GM12891 (cell line): Measurements from ENCODE around the gene CERK.

Source experiments
- PAX5 ChIP-seq: IDR thresholded peaks from 2 replicates; pipeline ENCODE4 v1.6.1; 2011; ENCODE audit warnings: low read length, moderate library complexity, mild to moderate bottlenecking; ENCODE audit not compliant: insufficient read depth, severe bottlenecking
- POLR2A ChIP-seq: IDR thresholded peaks from 2 replicates; pipeline ENCODE4 v1.6.1; 2011; ENCODE audit warnings: low read depth, low read length, control low read depth
- POLR2AphosphoS5 ChIP-seq: IDR thresholded peaks from 2 replicates; pipeline ENCODE4 v1.6.1; 2011; ENCODE audit warnings: low read depth, low read length, control low read depth
- SPI1 ChIP-seq: IDR thresholded peaks from 2 replicates; pipeline ENCODE4 v1.6.1; 2011; ENCODE audit warnings: low read depth, low read length, control low read depth
- TAF1 ChIP-seq: IDR thresholded peaks from 2 replicates; pipeline ENCODE4 v1.6.1; 2011; ENCODE audit warnings: low read depth, low read length, control low read depth

DNA sequence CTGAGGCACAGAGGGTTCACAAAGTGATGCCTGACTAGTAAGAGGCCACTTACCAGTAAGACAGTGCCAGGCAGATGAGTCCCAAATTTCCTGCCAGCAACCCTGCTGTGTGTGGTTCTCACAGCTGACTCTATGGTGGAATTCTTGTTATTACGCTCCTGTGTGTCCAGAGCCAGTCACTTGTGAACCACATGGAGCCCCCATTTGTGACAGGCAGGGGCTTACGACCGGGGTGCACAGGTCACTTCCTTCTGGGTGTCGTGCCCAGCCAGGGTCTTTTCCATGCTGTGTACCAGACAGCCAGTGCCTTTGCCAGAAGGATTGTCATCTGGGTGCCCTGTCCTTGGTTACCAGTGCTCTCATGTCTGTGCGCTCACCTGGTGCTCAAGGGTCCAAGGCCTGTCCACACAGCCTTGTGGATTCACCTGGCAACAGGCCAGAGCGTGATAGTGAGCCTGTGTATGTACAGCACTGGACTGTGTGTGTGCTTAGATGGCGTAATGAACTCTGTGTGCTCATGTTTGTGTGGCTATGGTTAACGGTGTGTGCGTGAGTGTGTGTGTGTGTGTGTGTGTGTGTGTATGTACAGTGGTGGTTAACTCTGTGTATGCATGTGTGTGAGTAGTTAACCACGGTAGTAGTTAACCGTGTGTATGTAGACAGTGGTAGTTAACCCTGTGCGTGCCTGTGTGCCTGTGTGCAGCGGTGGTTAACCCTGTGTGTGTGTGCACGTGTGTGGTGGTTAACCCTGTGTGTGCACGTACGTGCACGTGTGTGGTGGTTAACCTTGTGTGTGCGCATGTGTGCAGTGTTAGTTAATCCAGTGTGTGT, 99.2 kb downstream of the CERK start:
- TF ChIP-seq POLR2A (no peak), SPI1 (no peak), POLR2AphosphoS5 (no peak), PAX5 (no peak), TAF1 (no peak)
